ENCODE results near the gene BAIAP2. TPM values are rescaled to one million over a fixed set of nuclear protein-coding genes. Genes with fewer than 3 reads are reported as not detected.

BAIAP2 gene
- total RNA-seq, 1 donor from 2014 or later = 80.3 TPM

DNA sequence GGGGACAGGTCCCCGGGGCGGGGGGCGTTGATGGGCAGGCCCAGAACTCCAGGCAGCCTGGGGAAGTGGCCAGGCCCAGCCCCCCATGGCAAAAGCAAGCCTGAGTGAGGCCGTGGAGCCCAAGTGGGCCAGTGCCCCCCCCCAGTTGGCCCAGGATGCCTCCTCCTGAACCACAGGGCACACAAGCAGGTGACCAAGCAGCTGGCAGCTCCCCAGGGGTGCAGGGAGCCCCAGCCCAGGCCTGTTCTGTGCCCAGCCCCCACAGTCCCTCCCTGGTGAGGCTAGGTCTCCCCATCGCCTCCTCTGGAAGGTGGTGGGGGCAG is 92.1 kb downstream of the BAIAP2 start:
- H3K27me3 ChIP-seq (ENCODE audit: control insufficient read depth, insufficient read depth, low read length) = peaks cover 24% of the 10 kb centered on the region
- TF ChIP-seq CTCF (IDR thresholded peaks at IDR 0.05; ENCODE audit: insufficient read depth, low read length, poor library complexity, severe bottlenecking) = no peak
- no peaks in the 10 kb centered on the region for H3K36me3 ChIP-seq (ENCODE audit: control insufficient read depth, insufficient read depth, low read length)
- H3K4me3 ChIP-seq (ENCODE audit: low read depth, low read length) = no peak overlapping the region
- DNase-seq (ENCODE audit: low read depth) = no peak

DNA sequence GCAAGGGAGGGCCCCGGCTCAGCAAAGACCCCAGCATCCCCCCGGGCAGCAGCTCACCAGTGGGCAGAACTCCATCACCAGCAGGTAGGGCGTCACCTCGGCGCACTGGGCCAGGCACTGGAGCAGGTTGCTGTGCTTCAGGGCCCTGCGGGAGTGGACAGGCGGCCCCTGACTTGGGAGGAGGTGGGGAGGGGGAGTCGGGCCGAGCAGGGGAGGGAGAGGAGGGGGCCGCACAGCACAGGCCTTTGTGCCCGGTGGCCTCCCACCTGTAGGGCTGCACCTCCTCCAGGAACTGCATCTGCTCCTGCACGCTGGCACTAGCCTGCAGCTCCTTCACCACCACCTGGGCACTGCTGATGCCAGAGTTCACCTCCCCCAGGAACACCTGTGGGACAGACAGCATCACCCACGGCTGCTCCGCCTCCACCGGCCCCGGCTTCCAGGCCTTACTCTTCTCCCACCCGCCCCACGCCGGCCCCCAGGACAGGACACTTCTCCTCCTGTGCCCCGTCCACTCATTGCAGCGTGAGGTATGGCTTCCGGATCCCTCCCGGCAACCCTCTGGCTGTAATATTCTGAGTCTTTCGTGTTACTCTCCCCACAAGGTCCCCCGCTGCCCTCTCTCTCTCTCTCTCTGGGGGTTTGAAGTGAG is 92.7 kb downstream of the BAIAP2 start:
- H3K36me3 ChIP-seq (ENCODE audit: control insufficient read depth, insufficient read depth, low read length) = no peaks in the 10 kb centered on the region
- no peak for TF ChIP-seq CTCF (IDR thresholded peaks at IDR 0.05; ENCODE audit: insufficient read depth, low read length, poor library complexity, severe bottlenecking)
- H3K27me3 ChIP-seq (ENCODE audit: control insufficient read depth, insufficient read depth, low read length) = peaks cover 19% of the 10 kb centered on the region
- no peak for DNase-seq (ENCODE audit: low read depth)
- H3K4me3 ChIP-seq (ENCODE audit: low read depth, low read length) = no peak overlapping the region

DNA sequence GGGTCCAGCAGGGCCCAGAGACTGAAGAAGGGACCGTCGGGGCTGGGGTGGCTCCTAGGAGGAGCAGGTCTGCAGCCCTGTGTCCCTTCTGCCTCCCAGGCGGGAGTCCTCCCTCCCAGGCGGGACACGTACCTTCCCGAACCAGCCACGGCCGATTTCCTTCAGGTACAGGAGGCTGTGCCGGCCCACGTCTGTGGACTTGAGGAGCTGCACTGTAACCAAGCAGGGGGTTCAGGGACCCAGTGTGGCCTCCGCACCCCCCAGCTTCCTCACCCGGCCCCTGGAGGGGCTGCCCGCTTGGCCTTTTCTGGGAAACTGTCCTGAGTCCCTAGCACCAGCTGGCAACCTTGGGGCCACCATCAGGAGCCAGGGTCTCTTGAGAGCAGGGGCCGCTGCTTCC is 93.4 kb downstream of the BAIAP2 start:
- Histone ChIP-seq H3K27me3 (ENCODE audit: control insufficient read depth, insufficient read depth, low read length) (peaks cover 16% of the 10 kb centered on the region), H3K36me3 (ENCODE audit: control insufficient read depth, insufficient read depth, low read length) (no peaks in the 10 kb centered on the region), H3K4me3 (ENCODE audit: low read depth, low read length) (no peak overlapping the region)
- DNase-seq (ENCODE audit: low read depth) = no peak
- TF ChIP-seq CTCF (IDR thresholded peaks at IDR 0.05; ENCODE audit: insufficient read depth, low read length, poor library complexity, severe bottlenecking) = no peak

DNA sequence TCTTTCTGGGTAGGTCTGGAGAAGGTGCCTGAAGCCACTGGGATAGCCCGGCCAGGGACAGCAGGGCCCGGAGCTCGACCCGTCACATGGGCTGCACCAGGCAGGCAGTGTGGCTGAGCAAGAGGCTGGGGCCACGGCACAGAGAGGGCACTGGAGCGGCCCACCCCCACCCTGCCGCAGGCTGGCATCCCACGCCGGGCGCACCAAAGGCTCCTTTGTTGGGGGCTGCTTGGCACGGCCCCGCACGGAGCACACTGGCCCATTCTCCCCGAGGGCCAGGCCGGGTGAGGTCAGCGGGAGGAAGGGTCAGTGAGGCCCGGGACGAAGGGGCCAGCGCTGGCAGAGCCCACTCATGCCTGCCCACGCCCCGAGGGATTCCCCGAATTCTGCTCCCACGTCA is 93.8 kb downstream of the BAIAP2 start:
- H3K36me3 ChIP-seq (ENCODE audit: control insufficient read depth, insufficient read depth, low read length) = no peaks in the 10 kb centered on the region
- peaks cover 19% of the 10 kb centered on the region for H3K27me3 ChIP-seq (ENCODE audit: control insufficient read depth, insufficient read depth, low read length)

DNA sequence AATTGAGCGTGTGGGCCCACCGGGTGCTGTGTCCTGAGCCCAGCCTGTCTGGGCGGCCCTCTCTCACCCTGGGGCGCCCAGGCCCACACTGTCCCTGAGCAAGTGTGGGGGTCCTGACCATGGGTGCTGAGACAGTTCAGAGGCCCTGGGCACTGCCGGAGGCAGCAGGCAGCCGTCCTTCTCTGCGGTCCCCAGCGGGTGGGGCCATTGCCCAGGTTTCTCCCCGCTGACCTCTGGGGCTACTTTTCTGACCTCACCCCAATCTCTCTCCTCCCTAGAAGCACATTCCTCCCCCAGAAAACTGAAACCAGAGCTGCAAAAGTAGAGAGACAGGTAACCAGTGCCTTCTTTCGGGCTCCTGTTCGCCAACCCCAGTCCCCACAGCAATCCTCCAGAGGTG is 94.3 kb downstream of the BAIAP2 start:
- no peaks in the 10 kb centered on the region for H3K36me3 ChIP-seq (ENCODE audit: control insufficient read depth, insufficient read depth, low read length)
- DNase-seq (ENCODE audit: low read depth) = no peak
- H3K27me3 ChIP-seq (ENCODE audit: control insufficient read depth, insufficient read depth, low read length) = peaks cover 16% of the 10 kb centered on the region
- H3K4me3 ChIP-seq (ENCODE audit: low read depth, low read length) = no peak overlapping the region
- peak; percentile 21 for TF ChIP-seq CTCF (IDR thresholded peaks at IDR 0.05; ENCODE audit: insufficient read depth, low read length, poor library complexity, severe bottlenecking)

More for the DNA sequence above, 93.8 kb downstream of the BAIAP2 start:
- no peak for TF ChIP-seq CTCF (IDR thresholded peaks at IDR 0.05; ENCODE audit: insufficient read depth, low read length, poor library complexity, severe bottlenecking)
- no peak for DNase-seq (ENCODE audit: low read depth)
- H3K4me3 ChIP-seq (ENCODE audit: low read depth, low read length) = no peak overlapping the region

DNA sequence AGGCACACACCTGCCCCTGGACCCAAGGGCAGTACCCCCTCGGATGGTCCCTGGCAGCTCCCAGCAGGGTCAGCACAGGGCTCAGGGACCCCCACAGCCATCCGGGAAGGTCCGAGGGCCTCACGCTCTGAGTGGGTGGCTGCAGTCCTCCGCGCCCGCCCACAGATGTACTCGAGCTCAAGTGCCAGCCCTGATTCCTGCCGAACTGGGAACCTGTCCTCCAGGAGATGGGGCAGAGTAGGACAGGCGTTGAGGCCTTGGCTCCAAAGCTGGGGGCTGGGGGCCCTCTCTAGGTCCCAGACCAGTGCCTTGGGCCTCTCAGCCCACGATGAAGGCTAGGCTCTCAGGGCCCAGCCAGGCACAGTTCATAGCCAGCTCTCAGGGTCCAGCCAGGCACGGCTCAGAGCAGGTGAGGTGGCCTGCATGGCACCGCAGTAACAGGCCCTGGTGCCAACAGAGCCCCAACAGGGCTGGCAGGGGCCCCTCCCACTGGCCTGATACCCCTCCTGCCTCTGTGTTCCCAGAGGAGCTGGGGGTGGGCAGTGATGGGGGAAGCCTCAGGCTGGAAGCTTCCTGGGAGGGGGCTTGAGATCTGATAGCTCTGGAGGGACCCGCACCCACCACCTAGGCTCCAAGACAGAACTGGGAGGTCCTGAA is 94.9 kb downstream of the BAIAP2 start:
- H3K27me3 ChIP-seq (ENCODE audit: control insufficient read depth, insufficient read depth, low read length) = peaks cover 17% of the 10 kb centered on the region
- TF ChIP-seq CTCF (IDR thresholded peaks at IDR 0.05; ENCODE audit: insufficient read depth, low read length, poor library complexity, severe bottlenecking) = no peak
- H3K4me3 ChIP-seq (ENCODE audit: low read depth, low read length) = no peak overlapping the region
- DNase-seq (ENCODE audit: low read depth) = no peak
- H3K36me3 ChIP-seq (ENCODE audit: control insufficient read depth, insufficient read depth, low read length) = no peaks in the 10 kb centered on the region
